Stimulated activated effector memory CD8-positive, alpha-beta T cell treated with anti-CD3 and anti-CD28 coated beads, Interleukin-12 subunit alpha, Interleukin-12 subunit beta, amount 100 ng/mL, for 72 hours (primary cell): Measurements from ENCODE around the gene FAM107B.

Source experiments
- ATAC-seq: fragments of 150-1000 bp; cut with Tn5 transposase; 2 replicates; pipeline ENCODE4 v1.10.0; 2021
- DNase-seq, 2 donors: peaks; one replicate each; pipeline ENCODE4 v3.0.0; 2021 to 2022; ENCODE audit warnings: low spot score in 2 of 2
- H3K27ac Mint-ChIP-seq: one replicate; pipeline ENCODE4 v1.8.0; 2022; ENCODE audit warnings: mild to moderate bottlenecking, mixed read lengths
- H3K36me3 Mint-ChIP-seq: one replicate; pipeline ENCODE4 v1.8.0; 2022; ENCODE audit warnings: mild to moderate bottlenecking, mixed read lengths
- H3K4me1 Mint-ChIP-seq: one replicate; pipeline ENCODE4 v1.8.0; 2022; ENCODE audit warnings: mixed read lengths
- H3K4me3 Mint-ChIP-seq: one replicate; pipeline ENCODE4 v1.8.0; 2022; ENCODE audit warnings: mild to moderate bottlenecking, mixed read lengths
- H3K9me3 Mint-ChIP-seq: one replicate; pipeline ENCODE4 v1.8.0; 2022; ENCODE audit warnings: mixed read lengths

Gene FAM107B

GRCh38 chr10:14573666-14574261 is 200.9 kb downstream of the FAM107B start:
- Mint-ChIP-seq H3K9me3 (no peaks in the 10 kb centered on the region), H3K36me3 (peaks cover 54% of the 10 kb centered on the region), H3K4me3 (no peak overlapping the region), H3K27ac (peak overlapping the region; percentile 43), H3K4me1 (peaks cover 49% of the 10 kb centered on the region)
- DNase-seq (no peak), ATAC-seq (no peak)

- Mint-ChIP-seq H3K9me3 (no peaks in the 10 kb centered on the region), H3K36me3 (peaks cover 54% of the 10 kb centered on the region), H3K4me3 (no peak overlapping the region), H3K27ac (peak overlapping the region; percentile 23), H3K4me1 (peaks cover 58% of the 10 kb centered on the region)
- ATAC-seq (no peak), DNase-seq (no peak)
Measured at GRCh38 chr10:14572811-14573210, 201.9 kb downstream of the FAM107B start.

GRCh38 chr10:14571866-14572507 is 202.7 kb downstream of the FAM107B start:
- DNase-seq (no peak), ATAC-seq (peak; percentile 88)
- H3K36me3 Mint-ChIP-seq: peaks cover 54% of the 10 kb centered on the region
- H3K4me3 Mint-ChIP-seq: peak overlapping the region; percentile 65
- H3K4me1 Mint-ChIP-seq: peaks cover 66% of the 10 kb centered on the region
- H3K27ac Mint-ChIP-seq: peak overlapping the region; percentile 90
- H3K9me3 Mint-ChIP-seq: no peaks in the 10 kb centered on the region

DNA sequence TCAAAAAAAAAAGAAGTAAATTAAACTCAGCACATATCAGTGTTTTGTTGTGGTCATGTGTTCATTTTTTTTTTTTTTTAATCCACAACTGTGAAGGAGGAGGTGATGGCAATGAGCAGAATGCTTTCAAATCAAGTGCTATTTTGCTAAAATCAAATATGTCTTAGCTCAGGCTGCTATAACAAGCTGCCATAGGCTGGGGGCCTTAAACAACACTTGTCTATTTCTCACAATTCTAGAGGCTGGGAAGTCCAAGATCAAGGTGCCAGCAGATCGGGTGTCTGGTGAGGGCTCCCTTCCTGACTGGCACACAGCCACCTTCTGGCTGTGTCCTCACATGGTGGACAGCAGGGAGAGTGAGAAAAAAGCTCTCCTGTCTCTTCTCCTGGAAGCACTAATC is 203.9 kb downstream of the FAM107B start:
- peak overlapping the region; percentile 65 for H3K4me3 Mint-ChIP-seq

DNA sequence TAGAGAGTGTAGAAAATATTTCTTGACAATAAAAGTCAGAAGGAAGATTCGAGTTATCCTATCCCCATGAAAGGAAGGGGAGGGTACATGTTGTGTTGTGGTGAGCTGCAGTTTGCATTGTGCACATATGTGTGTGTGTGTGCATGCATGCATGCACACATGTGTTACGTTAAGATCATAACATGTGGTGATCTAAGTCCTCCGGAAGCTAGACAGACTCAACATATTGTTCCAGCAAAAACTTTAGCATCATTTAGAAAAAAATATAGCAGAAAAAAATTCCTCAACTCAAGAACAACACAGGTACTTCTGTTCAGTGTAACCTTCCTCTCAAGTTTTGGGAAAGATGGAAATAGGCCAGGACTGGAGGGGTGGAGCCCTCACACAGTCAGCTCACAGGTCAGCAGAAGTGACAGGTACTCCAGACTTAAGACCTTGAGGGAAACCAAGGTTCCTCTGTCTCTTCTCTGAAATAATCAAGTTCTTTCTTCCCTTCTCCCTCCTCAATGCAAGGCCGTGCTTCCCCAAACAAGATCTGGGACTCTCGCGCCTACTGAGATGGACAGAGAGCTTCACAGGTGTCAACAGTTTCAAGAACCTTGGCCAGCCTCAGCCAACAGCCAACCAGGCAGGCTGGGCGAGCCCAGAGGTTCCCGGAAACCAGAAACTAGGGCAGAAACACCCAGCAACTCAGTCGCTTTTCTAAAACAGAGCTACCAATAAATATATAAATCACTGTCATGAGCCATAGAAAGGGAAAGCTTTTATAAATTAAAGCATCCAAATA is 205.2 kb downstream of the FAM107B start:
- H3K9me3 Mint-ChIP-seq: peaks cover 3% of the 10 kb centered on the region
- peaks cover 81% of the 10 kb centered on the region for H3K4me1 Mint-ChIP-seq
- ATAC-seq: no peak
- DNase-seq: no peak
- H3K36me3 Mint-ChIP-seq: peaks cover 54% of the 10 kb centered on the region
- peak overlapping the region; percentile 90 for H3K27ac Mint-ChIP-seq
- peak overlapping the region; percentile 65 for H3K4me3 Mint-ChIP-seq

More for the DNA sequence above, 203.9 kb downstream of the FAM107B start:
- peaks cover 75% of the 10 kb centered on the region for H3K4me1 Mint-ChIP-seq
- H3K27ac Mint-ChIP-seq: peak overlapping the region; percentile 90
- ATAC-seq (no peak), DNase-seq (no peak)
- H3K36me3 Mint-ChIP-seq: peaks cover 52% of the 10 kb centered on the region
- peaks cover 3% of the 10 kb centered on the region for H3K9me3 Mint-ChIP-seq

GRCh38 chr10:14567421-14567820 is 207.3 kb downstream of the FAM107B start:
- DNase-seq: no peak
- Mint-ChIP-seq H3K36me3 (peaks cover 53% of the 10 kb centered on the region), H3K27ac (peak overlapping the region; percentile 90), H3K4me1 (peaks cover 100% of the 10 kb centered on the region), H3K9me3 (peaks cover 3% of the 10 kb centered on the region), H3K4me3 (peak overlapping the region; percentile 71)
- no peak for ATAC-seq

GRCh38 chr10:14566498-14566897 is 208.2 kb downstream of the FAM107B start:
- Mint-ChIP-seq H3K27ac (peak overlapping the region; percentile 95), H3K4me3 (peak overlapping the region; percentile 71), H3K36me3 (peaks cover 56% of the 10 kb centered on the region), H3K4me1 (peaks cover 100% of the 10 kb centered on the region), H3K9me3 (peaks cover 3% of the 10 kb centered on the region)
- no peak for DNase-seq
- ATAC-seq: peak; percentile 15

- Mint-ChIP-seq H3K4me3 (peak overlapping the region; percentile 71), H3K9me3 (peaks cover 3% of the 10 kb centered on the region), H3K4me1 (peaks cover 100% of the 10 kb centered on the region), H3K36me3 (peaks cover 67% of the 10 kb centered on the region), H3K27ac (peak overlapping the region; percentile 95)
- DNase-seq: no peak
- ATAC-seq: no peak
Measured at GRCh38 chr10:14565199-14565598, 209.5 kb downstream of the FAM107B start.

GRCh38 chr10:14564268-14564744 is 210.4 kb downstream of the FAM107B start:
- DNase-seq (no peak), ATAC-seq (peak; percentile 65)
- peak overlapping the region; percentile 71 for H3K4me3 Mint-ChIP-seq
- peaks cover 76% of the 10 kb centered on the region for H3K36me3 Mint-ChIP-seq
- H3K4me1 Mint-ChIP-seq: peaks cover 99% of the 10 kb centered on the region
- peak overlapping the region; percentile 95 for H3K27ac Mint-ChIP-seq
- peaks cover 3% of the 10 kb centered on the region for H3K9me3 Mint-ChIP-seq

DNA sequence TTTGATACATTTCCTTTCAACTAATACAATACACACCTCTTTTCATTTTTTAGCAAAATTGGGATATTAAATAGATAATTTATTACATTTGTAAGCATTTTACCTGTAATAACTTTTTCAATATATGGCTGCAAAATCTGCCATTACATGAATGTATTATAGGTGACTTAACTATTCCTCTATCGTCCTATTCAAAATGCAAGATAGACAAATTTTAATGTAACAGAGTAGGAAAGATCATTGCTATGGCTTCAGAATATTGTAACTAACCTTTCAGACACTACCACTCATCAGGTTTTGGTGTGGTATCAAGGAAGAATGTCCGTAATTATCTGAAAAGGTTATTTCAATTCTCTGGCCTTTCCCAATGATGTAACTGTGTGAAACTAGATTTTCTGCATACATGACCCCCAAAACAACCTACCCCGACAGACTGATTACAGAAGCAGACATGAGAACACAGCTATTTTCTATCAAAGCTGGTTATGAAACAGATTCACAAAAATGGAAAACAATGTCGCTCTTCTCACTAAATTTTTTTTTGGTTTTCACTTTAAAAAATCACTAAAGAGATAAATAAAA is 211.2 kb downstream of the FAM107B start:
- peaks cover 78% of the 10 kb centered on the region for H3K36me3 Mint-ChIP-seq
- peak overlapping the region; percentile 95 for H3K27ac Mint-ChIP-seq
- DNase-seq: no peak
- peaks cover 99% of the 10 kb centered on the region for H3K4me1 Mint-ChIP-seq
- H3K9me3 Mint-ChIP-seq: peaks cover 3% of the 10 kb centered on the region
- ATAC-seq: no peak
- H3K4me3 Mint-ChIP-seq: peak overlapping the region; percentile 71

DNA sequence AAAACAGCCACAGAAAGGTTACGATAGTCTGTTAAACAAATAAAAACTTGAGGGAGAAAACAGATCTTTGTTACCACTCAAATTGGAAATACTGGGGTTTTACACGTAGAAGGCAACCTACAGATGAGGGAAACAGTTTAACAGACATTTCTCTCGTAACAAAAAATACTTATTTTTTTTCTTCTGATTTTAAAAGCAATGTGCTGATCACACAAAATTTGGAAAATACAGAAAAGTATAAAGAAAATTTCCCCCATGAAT is 211.7 kb downstream of the FAM107B start:
- Mint-ChIP-seq H3K9me3 (peaks cover 3% of the 10 kb centered on the region), H3K4me3 (peak overlapping the region; percentile 71), H3K36me3 (peaks cover 77% of the 10 kb centered on the region), H3K4me1 (peaks cover 99% of the 10 kb centered on the region), H3K27ac (peak overlapping the region; percentile 95)
- ATAC-seq (no peak), DNase-seq (no peak)

DNA sequence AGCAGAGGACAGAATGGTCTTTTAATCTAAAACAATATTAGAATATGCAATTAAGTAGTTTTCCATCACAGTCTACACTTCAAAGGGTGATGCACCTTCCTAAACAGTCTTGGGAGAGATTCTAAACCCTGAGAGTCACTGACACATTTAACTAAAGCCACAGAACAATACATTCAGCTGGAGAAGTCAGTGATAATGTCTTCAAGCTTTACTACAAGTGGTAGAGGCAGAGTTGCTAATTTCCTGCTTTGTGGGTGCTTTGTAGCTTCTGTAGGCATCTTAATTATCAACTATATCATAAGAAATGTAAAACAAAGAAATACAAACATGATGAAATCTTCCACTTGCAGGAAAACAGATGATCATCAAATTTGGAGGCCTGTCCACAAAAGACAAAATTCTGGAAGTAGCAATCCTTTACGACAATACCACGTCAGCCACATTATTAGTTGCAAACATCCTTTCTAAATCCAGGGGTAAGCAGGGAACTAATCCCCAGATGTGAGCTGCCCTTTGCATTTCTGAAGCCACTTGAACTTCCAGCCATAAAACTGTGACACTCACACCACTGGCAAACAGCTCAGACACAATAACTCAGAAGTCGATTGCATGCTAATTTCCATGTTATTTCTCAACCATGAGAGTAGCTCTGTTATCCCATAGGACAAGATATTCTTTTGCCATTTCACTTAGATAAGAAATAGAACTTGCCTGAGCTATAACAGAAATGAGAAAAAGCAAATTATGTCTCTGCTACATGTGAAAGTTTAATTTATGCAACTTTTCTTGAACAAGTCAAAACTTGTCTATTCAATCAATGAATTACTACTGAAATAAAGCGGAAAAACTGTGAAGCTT is 212.2 kb downstream of the FAM107B start:
- H3K27ac Mint-ChIP-seq: peak overlapping the region; percentile 95
- ATAC-seq: peak; percentile 70
- peaks cover 3% of the 10 kb centered on the region for H3K9me3 Mint-ChIP-seq
- peaks cover 99% of the 10 kb centered on the region for H3K4me1 Mint-ChIP-seq
- H3K4me3 Mint-ChIP-seq: peak overlapping the region; percentile 71
- peaks cover 72% of the 10 kb centered on the region for H3K36me3 Mint-ChIP-seq
- no peak for DNase-seq

DNA sequence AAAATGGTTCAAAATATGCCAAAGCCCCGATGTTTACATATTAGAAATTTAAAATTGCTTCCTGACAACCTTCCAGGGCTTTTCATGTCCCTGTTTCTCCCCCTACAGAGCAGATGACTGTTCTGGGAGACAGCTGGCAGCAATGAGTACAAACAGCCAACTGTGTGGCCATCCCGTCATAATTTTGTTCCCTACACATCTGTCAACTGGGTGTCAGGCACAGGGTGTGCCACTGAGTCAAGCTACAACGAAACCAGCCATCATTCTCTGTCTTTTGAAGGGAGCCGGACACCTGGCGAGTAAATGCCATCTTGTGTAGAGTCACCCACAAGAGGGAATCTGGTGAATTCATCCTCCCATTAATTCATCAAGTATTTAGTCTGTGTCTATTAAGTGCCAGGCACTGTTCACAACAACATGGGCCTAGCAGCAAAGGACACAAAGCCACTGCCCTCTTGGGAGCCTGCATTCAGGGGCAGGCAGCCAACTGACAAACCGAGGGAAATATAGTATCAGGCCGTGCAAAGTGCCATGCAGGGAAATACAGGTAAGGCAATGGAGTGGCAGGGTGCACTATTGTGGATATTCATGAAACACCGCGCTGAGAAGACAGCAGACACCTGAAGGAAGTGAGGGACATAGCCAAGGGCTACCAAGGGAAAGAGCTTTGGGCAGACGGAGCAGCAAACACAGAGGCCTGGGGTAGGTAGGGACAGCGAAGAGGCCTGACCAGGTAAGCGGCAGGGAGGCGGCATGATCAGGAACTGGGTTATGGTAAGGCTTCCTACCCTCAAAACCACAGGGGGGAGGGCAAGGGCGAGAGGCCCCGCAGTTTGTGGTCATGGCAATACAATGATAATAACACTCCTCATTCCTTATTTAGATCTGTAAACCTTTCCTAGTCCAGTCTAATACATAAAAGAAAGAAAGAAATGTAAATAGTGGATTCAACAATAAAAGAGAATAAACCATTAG is 213.6 kb downstream of the FAM107B start:
- peaks cover 70% of the 10 kb centered on the region for H3K36me3 Mint-ChIP-seq
- peaks cover 99% of the 10 kb centered on the region for H3K4me1 Mint-ChIP-seq
- H3K4me3 Mint-ChIP-seq: peak overlapping the region; percentile 71
- no peaks in the 10 kb centered on the region for H3K9me3 Mint-ChIP-seq
- ATAC-seq (no peak), DNase-seq (no peak)
- H3K27ac Mint-ChIP-seq: peak overlapping the region; percentile 95

- H3K4me3 Mint-ChIP-seq: peak overlapping the region; percentile 71
- no peaks in the 10 kb centered on the region for H3K9me3 Mint-ChIP-seq
- DNase-seq: peak in 1 of 2 donors; percentile 76
- peaks cover 73% of the 10 kb centered on the region for H3K36me3 Mint-ChIP-seq
- H3K4me1 Mint-ChIP-seq: peaks cover 99% of the 10 kb centered on the region
- peak; percentile 74 for ATAC-seq
- H3K27ac Mint-ChIP-seq: peak overlapping the region; percentile 95
Measured at GRCh38 chr10:14560274-14560673, 214.4 kb downstream of the FAM107B start.
